Measurements from ENCODE around the gene TEX2. TPM values are rescaled to one million over a fixed set of nuclear protein-coding genes. Genes with fewer than 3 reads are reported as not detected.

The TEX2 gene
- total and polyA plus RNA-seq, 2 of the 13 experiments (the other 11 are each of a cell fraction or from before 2014, with no cell fraction given), result 21.4 to 37.7 TPM

GRCh38 chr17:64129765-64130558 is 133.1 kb downstream of the TEX2 start, which contains the start of gene ERN1 (continued):
- TF ChIP-seq ZBTB40 (IDR thresholded peaks at IDR 0.05), result no peak
- peak; percentile 84 for TF ChIP-seq ZBTB40 (CRISPR knock-in tag; IDR thresholded peaks at IDR 0.05)
- TF ChIP-seq ZNF530 (CRISPR knock-in tag; IDR thresholded peaks at IDR 0.05; ENCODE audit: low read depth), result no peak
- TF ChIP-seq BCL6 (CRISPR knock-in tag; IDR thresholded peaks at IDR 0.05), result peak; percentile 67
- TF ChIP-seq NONO (IDR thresholded peaks at IDR 0.05), result no peak
- TF ChIP-seq NONO (CRISPR knock-in tag; conservative IDR thresholded peaks at IDR 0.05), result peak; percentile 88
- peak; percentile 55; the same call in 1 of the 2 replicates for TF ChIP-seq HDAC2 (CRISPR knock-in tag; IDR thresholded peaks at IDR 0.05)
- peak; percentile 72; the same call in 1 of the 2 replicates for TF ChIP-seq ZBTB42 (CRISPR knock-in tag; IDR thresholded peaks at IDR 0.05)
- TF ChIP-seq PBX2 (CRISPR knock-in tag; IDR thresholded peaks at IDR 0.05), result no peak
- no peak for TF ChIP-seq SETDB1 (CRISPR knock-in tag; IDR thresholded peaks at IDR 0.05; ENCODE audit: borderline replicate concordance)
- peak; percentile 93 for TF ChIP-seq ARID4A (CRISPR knock-in tag; IDR thresholded peaks at IDR 0.05; ENCODE audit: borderline replicate concordance)
- TF ChIP-seq CREB1 (IDR thresholded peaks at IDR 0.05), result peak; percentile 53; the same call in 1 of the 2 replicates
- no peak for TF ChIP-seq CREB1 (CRISPR knock-in tag; IDR thresholded peaks at IDR 0.05)
- TF ChIP-seq RFX3 (CRISPR knock-in tag; IDR thresholded peaks at IDR 0.05), result no peak
- peak; percentile 72; the same call in 1 of the 2 replicates for TF ChIP-seq ZNF792 (CRISPR knock-in tag; IDR thresholded peaks at IDR 0.05)
- 0 out of 2 replicates have a peak, but pooled peaks have one; percentile 76 for TF ChIP-seq HOXA5 (CRISPR knock-in tag; IDR thresholded peaks at IDR 0.05)
- TF ChIP-seq ZNF7 (CRISPR knock-in tag; IDR thresholded peaks at IDR 0.05), result no peak

Measured in HepG2 (cell line).